Smooth muscle cell of the coronary artery (primary cell): Measurements from ENCODE around the gene TTC31. TPM values are rescaled to one million over a fixed set of nuclear protein-coding genes. Genes with fewer than 3 reads are reported as not detected.

ENCODE experiments used
- total RNA-seq: library from RNA; depleted of rRNA; stranded (reverse); fragments of >200 nt; gene quantifications from 2 replicates; pipeline ENCODE4 v1.2.3, GENCODE V29; 2014; ENCODE audit warnings: low replicate concordance

The TTC31 gene
- 7.8 and 8.2 TPM in 2 replicates for total RNA-seq

DNA sequence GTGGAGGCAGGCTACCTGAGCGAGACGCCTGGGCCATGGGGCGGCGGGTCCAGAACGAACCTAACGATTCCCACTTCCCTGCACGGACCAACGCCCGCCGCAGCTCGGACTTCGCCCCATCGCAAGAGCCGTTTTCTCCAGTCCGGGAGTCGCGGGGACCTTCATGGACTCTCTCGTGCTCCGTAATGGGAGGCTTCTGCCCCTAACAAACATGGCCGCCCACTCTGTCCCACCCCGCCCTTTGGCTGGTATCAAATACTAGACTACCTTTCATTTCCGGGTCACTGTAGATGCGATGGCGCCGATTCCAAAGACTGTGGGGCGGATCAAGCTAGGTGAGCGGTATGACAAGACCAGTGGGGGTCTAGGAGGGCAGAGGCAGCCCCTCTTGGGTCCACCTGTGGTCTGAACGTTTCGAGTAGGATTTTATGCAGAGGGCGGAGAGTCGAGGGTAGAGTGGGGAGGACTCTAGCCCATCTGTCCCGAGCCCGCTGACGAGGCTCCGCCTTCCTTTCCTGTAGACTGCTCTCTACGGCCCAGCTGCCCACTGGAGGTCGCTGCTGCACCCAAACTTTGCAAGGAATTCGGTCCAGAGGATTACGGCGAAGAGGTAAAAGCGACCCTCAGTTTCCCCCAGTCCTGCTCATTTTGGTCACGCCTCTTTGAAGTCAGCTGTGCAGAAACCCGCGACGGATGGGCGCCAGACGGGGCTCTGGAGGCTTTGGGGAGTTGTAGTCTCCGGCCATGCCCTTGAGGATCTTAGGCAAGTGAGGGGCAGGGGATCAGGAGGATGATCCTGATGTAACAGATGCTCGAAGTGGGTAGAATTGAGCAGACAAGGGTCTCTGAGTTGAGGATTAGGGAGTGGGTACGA is at the start of gene TTC31, which contains the start of gene CCDC142:
Gene TTC31 (plus strand): TSS at position 281 of the 874 bp plus-strand sequence. CDS start 15 bp downstream, at position 296.
Gene CCDC142 (minus strand): TSS at position 198 of the 874 bp plus-strand sequence. CDS start 161 bp downstream, at position 37.

DNA sequence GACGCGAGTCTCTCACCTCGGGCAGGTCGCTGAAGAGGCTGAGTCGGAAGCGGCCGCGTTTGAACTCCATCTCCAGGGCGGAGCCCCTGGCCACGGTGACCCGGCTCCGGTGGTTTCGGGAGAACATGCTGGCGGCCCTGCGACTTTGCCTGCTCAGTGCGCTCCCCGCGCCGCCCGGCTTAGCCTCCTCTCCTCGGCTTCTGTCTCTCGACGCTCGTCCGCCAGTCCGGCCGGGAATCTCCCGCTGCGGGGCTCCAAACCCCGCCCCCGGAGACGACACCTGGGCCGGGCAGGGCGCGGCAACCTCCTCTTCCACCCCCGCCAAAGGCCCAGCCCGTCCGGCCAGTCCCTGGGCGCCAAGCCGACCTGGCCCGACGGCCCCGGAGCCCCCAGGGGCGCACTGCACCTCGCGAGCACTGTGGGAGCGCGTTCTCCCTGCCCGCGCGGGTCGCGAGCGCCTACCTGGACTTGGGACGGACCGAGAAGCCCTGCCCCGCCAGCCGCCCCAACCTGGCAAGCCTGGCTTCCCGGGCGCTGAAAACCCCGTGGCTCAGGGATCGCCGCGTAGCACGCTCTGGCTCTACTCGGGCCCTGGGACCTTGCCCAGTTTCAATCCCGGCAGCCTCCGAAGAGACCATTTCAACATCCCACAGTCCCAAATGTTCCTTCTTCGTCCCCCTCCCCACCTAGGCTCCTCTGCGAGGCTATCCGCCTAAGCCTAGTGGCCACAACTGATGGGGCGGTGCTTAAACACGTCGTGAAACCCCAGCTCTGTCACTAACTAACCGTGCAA is 41.0 kb upstream of the TTC31 start, which contains the start of gene RTKN:
Gene RTKN (minus strand): TSS at position 248 of the 793 bp plus-strand sequence. CDS start 121 bp downstream, at position 127.

DNA sequence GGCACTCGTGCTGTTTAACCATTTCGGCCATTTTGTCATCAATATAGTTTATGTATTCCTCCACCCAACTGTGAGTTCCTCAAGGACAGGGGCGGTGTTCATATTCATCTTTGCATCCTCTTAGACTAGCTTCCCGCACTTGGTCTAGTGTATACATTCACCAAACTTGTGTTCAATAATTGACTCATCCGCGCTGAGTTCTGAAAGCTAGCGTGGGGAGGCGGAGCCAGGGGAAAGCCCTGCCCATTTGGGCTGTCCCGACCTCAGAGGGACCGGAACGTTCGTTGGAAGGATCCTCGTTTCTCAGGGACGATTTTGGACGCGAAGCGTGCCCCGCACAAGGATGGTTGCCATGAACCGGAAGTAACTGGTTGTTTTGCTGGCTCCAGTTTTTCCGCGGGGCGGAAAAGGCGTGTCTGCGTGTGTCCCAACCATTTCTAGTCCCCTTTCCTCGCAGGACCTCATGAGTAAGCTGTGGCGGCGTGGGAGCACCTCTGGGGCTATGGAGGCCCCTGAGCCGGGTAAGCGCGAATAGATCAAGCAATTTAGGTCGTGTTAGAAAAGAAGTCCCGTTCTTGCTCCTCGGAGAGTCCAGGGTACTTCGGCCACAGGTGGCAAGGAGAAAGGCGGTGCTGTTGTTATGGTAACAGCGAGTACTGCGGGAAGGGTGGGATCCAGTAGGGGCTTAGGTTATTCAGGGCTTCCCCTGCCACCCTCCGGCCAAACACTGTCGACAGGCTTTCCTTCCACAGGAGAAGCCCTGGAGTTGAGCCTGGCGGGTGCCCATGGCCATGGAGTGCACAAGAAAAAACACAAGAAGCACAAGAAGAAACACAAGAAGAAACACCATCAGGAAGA is 28.0 kb upstream of the TTC31 start, which contains the start of gene INO80B:
Gene INO80B (plus strand): TSS at position 434 of the 858 bp plus-strand sequence. CDS start 30 bp downstream, at position 464.

DNA sequence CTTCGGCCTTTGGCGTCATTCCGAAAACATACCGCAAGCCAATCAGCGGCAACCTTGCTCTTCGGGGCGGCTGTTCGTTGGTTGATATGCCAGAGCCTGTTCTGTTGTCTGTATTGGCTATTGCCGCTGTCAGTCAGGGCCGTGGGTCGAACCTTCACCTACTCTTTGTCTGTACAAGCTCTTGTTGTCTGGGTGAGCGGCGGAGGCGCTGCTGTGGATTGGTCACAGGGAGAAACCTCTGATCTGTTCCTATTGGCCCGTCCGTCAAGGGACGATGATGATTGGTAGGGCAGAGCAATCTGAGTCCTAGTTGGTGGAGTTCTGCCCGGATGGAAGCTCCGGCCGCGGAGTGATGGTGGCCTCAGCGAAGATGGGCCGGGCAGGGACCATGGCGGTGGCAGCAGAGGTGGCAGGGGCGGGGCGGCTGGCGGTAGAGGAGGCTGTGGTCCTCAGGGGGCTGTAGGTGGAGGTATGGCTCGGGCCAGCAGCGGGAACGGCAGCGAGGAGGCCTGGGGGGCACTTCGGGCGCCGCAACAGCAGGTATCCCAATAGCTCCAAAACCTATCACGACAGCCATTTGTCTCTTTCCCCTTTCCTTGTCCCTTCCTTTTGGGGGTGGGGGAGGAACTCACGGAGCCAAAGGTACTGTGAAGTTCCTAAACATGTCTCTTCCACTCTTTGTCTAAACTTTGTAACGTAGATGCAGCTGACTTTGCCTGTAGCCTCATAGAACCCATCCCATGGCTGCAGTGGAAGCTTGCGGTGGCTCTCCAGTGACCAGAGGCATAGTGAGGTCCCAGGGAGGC is 24.5 kb upstream of the TTC31 start, which contains the start of gene WBP1:
Gene WBP1 (plus strand): TSS at position 307 of the 806 bp plus-strand sequence. CDS start 165 bp downstream, at position 472.

GRCh38 chr2:74472086-74472944 is 10.6 kb upstream of the TTC31 start, which contains the start of gene MRPL53:
TSS of gene MRPL53 (minus strand) at chr2:74472680. CDS start at chr2:74472660, 20 bp downstream.

GRCh38 chr2:74499267-74499939 is 16.5 kb downstream of the TTC31 start, which contains the start of gene LBX2:
TSS of gene LBX2 (minus strand) at chr2:74499603. CDS start at chr2:74499537, 66 bp downstream.

GRCh38 chr2:74507145-74507925 is 24.5 kb downstream of the TTC31 start, which contains the start of gene PCGF1:
TSS of gene PCGF1 (minus strand) at chr2:74507695. CDS start at chr2:74507668, 27 bp downstream.

GRCh38 chr2:74514368-74515270 is 31.7 kb downstream of the TTC31 start, which contains the start of gene TLX2:
TSS of gene TLX2 (plus strand) at chr2:74514450. CDS start at chr2:74514807, 357 bp downstream.

GRCh38 chr2:74525717-74526648 is 43.1 kb downstream of the TTC31 start, which contains the start of gene DQX1:
TSS of gene DQX1 (minus strand) at chr2:74526231. CDS start at chr2:74525729, 502 bp downstream.

DNA sequence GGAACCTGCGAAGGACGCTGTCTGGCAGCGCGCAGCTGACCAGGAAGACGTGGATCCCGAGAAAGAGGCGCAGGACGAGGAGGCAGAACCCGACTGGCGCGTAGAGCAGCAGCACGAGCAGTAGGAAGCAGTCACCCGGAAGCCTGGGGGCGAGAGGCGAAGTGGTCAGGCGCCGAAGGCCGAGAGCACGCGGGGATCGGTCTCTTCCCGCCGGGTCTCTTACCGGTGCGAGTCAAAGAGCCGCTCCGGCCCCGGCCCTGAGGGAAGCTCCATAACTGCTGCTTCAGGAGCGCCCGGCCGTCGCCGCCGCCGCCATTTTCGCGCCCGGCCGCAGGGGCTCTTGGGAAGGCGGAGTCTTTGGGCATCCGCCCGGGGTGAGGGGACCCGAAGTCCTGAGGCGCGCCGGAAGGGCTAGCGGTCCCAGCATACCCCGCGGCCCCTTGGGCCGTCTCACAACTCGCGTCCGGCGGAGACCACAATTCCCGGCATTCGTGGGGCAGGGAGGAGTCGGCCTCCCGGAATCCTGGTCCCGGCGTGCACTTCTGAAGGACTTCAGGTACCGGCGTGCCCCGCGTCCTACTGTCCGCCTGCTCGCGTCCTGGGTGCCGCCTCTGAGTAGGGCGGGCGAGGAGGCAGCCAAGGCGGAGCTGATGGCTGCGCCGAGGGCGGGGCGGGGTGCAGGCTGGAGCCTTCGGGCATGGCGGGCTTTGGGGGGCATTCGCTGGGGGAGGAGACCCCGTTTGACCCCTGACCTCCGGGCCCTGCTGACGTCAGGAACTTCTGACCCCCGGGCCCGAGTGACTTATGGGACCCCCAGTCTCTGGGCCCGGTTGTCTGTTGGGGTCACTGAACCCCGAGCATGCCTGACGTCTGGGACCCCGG is 46.7 kb downstream of the TTC31 start, which contains the start of the genes AUP1 and HTRA2:
Gene AUP1 (minus strand): TSS at position 350 of the 882 bp plus-strand sequence. CDS start 77 bp downstream, at position 273.
Gene HTRA2 (plus strand): TSS at position 577 of the 882 bp plus-strand sequence. CDS start 74 bp downstream, at position 651.

